HG02798 (cell line): Measurements from ENCODE around the gene ARPC2.
"Not testable (repeated sequence)": the region's sequence is repeated elsewhere in the genome, so short reads cannot be mapped to it uniquely, and the experiment has no call there.

Experiments
- ATAC-seq: cut with Tn5 transposase; IDR thresholded peaks from one replicate; pipeline ENCODE4 v1.9.1; 2021; ENCODE audit warnings: mild to moderate bottlenecking; ENCODE audit not compliant: unreplicated experiment, poor library complexity

ARPC2 gene

GRCh38 chr2:218269900-218270720 is 53.1 kb downstream of the ARPC2 start, which contains the start of the genes AAMP and PNKD:
TSS of gene AAMP (minus strand) at chr2:218270137. CDS start at chr2:218270086, 51 bp downstream.
TSS of gene PNKD (plus strand) at chr2:218270519. CDS start at chr2:218270536, 17 bp downstream.
- peak; percentile 93 for ATAC-seq

DNA sequence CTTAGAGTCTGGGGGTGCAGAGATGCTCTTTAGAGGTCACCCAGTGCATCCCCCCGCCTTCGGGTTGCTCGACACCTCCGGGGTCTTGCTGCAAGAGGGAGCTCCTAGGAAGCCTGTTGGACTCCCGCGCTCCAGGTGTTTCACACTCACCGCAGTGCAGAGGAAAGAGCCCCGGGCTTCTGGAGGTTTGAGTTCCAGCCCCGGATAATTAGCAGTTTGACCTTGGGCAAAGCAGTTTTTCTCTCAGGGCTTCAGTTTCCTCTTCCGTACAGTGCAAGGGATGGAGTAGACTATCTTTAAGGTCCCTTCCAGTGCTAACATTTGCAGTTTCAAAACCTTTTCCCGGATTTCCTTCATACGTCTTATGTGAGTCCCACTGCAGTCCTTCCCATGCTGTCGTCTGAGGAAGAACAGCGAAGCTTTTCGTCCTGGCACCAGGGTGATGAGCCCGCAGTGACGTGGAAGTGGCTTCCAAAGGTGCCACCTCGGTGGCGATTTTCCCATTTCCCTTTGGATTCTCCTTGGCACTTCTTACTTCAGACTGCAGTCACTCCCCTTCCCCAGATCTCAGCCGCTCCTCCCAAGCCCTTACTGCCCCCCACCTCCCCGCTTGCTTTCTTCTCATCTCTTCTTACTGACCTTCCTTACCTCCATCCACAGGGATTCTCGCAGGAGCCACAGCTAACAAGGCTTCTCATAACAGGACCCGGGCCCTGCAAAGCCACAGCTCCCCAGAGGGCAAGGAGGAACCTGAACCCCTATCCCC is 53.9 kb downstream of the ARPC2 start:
- no peak for ATAC-seq

- no peak for ATAC-seq
Measured at GRCh38 chr2:218271487-218271797, 54.5 kb downstream of the ARPC2 start.

- no peak for ATAC-seq
Measured at GRCh38 chr2:218271865-218272530, 55.0 kb downstream of the ARPC2 start.

DNA sequence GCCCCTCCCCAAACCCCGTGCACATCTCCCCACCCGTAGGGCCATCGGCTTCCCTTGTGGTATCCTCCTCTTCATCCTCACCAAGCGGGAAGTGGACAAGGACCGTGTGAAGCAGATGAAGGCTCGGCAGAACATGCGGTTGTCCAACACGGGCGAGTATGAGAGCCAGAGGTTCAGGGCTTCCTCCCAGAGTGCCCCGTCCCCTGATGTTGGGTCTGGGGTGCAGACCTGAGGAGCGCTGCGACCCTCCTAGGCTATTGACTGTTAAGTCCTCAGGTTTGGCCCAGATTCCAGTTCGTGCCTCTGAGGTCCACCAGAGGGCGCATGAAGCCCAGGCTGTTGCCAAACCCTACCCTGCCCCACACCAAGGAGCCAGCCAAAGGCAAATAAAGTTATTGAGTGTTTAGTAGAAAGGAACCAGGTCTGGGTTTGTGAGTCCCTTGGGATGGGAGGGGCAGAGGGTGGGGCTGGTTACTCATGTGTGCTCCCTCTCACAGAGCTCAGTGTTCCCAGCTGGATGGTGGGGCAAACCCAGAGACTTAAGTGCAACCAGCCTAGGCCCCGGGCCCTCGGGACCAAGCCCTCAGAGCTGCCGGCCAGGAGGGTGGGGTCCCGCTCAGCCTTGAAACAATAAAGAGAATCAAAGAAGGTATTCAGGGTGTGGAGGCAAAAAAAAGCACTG is 55.7 kb downstream of the ARPC2 start:
- ATAC-seq = no peak

GRCh38 chr2:218273214-218273907 is 56.4 kb downstream of the ARPC2 start:
- not testable (repeated sequence) for ATAC-seq

GRCh38 chr2:218273908-218274249 is 56.9 kb downstream of the ARPC2 start:
- no peak for ATAC-seq

GRCh38 chr2:218274586-218274985 is 57.6 kb downstream of the ARPC2 start:
- no peak for ATAC-seq

DNA sequence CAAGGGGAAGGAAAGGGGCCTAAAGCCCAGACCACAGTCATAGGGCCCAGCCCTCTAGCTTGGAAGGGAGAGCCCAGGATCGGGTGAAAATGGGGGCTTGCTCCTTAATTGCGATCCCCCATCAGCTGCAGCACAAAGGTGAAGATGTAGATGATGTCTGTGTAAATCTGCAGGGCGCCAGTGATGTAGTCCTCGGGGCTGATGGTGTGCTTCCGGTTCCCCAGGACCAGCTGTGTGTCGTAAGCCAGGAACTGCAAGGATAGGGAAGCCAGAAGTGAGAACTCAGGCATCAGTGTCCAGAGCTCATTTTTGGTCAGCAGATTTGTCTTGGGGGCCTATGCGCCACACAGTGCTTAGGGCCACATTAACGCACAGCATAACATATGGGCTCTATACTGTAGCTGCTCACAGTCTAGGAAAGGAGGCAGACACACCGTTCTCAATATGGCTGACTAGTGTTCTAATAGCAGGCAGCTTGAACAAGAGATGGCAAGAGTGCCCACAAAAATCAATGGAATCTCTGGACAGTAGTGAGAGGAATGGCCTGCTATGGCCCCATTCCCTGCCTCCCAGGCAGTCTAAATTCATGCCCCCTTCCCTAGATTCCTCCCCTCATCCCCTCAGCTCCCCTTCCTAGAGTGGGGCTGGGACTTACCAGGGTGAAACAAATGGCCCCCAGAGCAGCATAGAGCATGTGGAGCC is 58.5 kb downstream of the ARPC2 start:
- ATAC-seq = no peak

DNA sequence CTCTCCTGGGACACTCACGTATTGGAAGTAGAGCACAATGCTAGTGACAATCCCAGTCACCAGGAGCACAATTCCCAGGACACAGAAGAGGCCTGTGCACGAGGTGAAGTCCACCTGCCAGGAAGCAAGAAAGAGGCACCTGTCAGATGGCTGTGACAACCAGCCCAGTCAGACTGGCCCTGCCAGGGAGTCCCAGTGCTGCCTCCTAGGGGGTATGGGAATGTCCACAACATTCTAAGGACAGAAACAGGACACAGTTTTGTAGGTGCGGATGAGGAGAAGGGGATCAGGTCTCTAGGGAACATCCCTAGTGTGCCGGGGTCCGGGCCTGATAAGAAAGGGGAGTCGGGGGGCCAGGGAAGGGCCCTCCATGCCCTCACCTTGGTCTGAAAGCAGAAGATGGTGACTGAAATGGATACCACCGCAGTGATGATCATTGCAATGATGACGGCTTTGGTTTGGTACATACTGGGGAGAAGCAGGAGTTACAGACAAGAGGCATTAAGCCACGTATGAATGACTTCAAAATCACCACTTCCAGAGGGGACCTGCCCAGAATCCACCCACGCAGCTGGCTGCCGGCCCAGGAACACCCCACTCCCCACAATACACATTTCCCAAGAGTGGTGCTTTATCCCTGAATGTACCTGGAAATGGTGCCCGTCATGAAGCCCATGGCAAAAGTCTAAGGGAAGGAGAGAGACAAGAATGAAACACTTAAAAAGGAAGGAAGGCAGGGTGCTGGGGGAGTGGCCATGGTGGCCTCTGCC is 60.2 kb downstream of the ARPC2 start:
- ATAC-seq = no peak

DNA sequence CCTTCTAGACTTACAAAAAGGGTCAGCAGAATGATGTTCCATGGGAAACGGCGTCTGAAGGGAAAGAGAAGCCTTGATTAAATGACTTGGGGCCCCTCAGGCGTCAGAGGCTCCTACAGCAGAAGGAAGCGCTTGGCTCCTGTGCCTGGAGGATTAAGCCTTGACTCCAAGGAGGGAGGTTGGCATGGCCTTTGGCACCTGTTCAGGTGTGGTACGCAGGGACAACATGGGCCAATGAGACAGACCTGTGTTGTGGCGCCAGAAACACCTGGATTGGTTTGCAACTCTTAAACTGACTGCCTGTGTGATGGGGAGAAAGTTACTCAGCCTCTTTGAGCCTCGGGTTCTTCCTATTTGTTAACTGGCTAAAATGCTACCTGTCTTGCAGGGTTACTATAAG is 60.9 kb downstream of the ARPC2 start:
- ATAC-seq = no peak

- ATAC-seq = no peak
Measured at GRCh38 chr2:218278531-218279360, 61.8 kb downstream of the ARPC2 start.

- ATAC-seq = no peak
Measured at GRCh38 chr2:218280260-218280870, 63.4 kb downstream of the ARPC2 start.

DNA sequence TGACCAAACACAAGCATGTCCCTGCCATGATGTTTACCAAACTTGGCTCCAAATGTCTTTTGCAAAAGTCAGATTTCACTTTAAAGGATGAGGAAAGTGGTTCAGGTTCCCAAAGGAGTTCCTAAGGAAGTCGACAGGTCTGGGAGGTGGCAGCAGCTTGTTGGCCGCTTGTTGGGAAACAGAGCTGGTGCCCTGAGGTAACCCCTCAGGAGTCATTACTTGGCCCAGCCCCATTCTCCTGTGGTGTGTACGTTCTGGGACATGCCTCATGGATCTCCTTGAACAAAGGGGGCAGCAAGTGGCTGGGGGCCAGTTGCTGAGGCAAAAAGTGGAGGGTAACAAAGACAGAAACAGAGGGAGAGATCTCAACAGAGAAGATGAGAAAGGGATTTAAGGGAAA is 64.5 kb downstream of the ARPC2 start:
- no peak for ATAC-seq

DNA sequence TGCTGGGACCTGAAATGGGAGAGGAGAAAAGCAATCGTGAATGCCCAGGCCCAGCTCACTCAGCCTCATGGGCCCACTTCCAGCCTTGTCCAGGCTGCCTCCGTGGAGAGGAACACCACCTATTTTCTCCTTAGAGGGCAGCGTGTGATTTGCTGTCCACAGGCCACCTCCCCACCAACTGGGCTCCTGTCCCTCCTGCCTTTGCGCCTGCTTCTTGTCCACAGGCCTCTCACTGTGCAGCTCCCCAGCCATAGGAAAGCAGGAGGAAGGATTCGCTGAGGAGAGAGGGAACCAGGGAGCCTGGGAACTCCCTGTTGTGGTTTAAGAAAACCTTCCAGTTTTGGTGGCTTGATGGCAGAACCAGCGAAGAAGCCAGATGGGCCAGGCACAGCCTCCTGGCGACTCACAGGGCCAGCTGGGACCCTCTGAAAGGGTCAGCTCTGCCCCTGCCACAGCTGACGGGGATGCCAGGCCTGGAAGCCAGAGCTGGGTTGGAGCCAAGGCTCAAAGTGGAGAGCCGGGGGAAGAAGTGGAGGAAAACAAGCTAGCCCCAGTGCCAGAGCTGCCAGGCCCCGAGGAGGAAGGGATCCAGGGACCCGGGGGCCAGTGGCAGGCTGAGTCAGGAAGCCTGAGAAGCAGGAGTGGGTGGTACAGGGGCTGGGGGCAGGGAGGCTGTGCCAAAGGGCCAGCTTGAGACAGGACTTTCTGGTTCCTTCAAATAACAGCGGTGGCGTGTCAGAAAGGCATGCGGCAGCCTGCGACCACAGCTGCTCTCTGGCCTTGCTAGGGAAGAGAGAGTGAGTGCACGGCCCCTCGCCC is 65.4 kb downstream of the ARPC2 start:
- ATAC-seq = no peak

GRCh38 chr2:218284106-218284811 is 67.3 kb downstream of the ARPC2 start:
- peak; percentile 74 for ATAC-seq
